ENCODE data around the gene KSR1.

DNA sequence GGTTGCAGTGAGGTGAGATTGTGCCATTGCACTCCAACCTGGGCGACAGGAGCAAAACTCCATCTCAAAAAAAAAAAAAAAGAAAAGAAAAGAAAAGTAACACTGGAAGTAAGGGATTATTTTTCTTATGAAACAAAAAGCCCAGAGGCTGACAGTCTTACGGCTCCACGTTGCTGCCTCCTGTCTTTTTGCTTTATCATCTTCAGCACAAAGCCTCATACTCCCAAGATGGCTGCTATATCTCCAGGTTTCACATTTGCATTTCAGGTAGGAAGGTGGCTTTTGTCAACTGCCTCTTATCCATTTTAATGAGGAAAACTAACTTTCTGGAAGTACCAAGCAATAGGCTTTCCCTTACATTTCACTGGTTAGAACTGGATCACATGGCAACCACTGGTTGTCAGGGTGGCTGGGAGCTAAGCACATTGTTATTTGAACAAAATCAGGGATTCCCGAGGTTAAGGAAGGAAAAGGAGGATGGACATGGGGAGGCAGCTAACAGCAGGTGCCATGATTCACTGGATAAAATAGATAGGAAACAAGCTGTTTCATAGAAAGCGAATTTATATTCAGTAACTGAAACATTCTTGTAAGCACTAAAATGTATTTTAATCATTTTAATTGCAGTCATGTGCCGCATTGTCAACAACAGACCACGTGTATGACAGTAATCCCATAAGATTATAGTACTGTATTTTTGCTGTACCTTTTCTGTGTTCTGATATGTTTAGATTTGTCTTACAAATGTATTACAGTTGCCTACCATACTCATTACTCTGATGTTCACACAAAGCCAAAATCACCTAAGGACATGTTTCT, 58.6 kb downstream of the KSR1 start:
- TF ChIP-seq, protein P1, sequence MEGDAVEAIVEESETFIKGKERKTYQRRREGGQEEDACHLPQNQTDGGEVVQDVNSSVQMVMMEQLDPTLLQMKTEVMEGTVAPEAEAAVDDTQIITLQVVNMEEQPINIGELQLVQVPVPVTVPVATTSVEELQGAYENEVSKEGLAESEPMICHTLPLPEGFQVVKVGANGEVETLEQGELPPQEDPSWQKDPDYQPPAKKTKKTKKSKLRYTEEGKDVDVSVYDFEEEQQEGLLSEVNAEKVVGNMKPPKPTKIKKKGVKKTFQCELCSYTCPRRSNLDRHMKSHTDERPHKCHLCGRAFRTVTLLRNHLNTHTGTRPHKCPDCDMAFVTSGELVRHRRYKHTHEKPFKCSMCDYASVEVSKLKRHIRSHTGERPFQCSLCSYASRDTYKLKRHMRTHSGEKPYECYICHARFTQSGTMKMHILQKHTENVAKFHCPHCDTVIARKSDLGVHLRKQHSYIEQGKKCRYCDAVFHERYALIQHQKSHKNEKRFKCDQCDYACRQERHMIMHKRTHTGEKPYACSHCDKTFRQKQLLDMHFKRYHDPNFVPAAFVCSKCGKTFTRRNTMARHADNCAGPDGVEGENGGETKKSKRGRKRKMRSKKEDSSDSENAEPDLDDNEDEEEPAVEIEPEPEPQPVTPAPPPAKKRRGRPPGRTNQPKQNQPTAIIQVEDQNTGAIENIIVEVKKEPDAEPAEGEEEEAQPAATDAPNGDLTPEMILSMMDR (conservative IDR thresholded peaks at IDR 0.05; ENCODE audit: low read depth in 2 of 2): no peak
- TF ChIP-seq CREB1 (CRISPR knock-in tag; IDR thresholded peaks at IDR 0.05; ENCODE audit: low read depth) (no peak), POLR2AphosphoS5 (IDR thresholded peaks at IDR 0.05; ENCODE audit: low read depth) (no peak), NANOG (IDR thresholded peaks at IDR 0.05; ENCODE audit: borderline replicate concordance) (no peak), EZH2 (IDR thresholded peaks at IDR 0.05; ENCODE audit: low read depth, unreplicated experiment) (no peak)
